HepG2 (cell line): Measurements from ENCODE around the gene NES. TPM values are rescaled to one million over a fixed set of nuclear protein-coding genes. Genes with fewer than 3 reads are reported as not detected.

Experiments used
- ATAC-seq: fragments of 200-7000 bp; cut with Tn5 transposase; 3 replicates; pipeline ENCODE4 v1.9.1; 2020; ENCODE audit warnings: mild to moderate bottlenecking, moderate library complexity
- BruUV-seq: library from RNA; stranded (reverse); fragments of 400-500 nt; replicated peaks from 2 replicates; lab custom pipeline; 2021; lab: Mats Ljungman, UMichigan
- CTCF ChIA-PET: fragments of 300-600 bp; formaldehyde crosslinking; extraction: SDS; loops from one replicate; lab custom pipeline; 2021; ENCODE audit warnings: low total read pairs, inconsistent platforms, low intra/inter-chr PET ratio; lab: Yijun Ruan, JAX
- POLR2A ChIA-PET: fragments of 350-600 bp; sonication (Branson Sonifier 250); formaldehyde crosslinking; loops from one replicate; lab custom pipeline; 2020; ENCODE audit warnings: antibody characterized with exemption, inconsistent platforms; lab: Yijun Ruan, JAX
- DNase-seq: peaks from one replicate; pipeline ENCODE4 v3.0.0-alpha.2; 2015; ENCODE audit warnings: low spot score
- FAIRE-seq: peaks from 3 replicates; lab custom pipeline; 2011; peaks lifted over from hg19 to GRCh38; lab: Jason Lieb, UNC
- H2AFZ ChIP-seq: one replicate; pipeline ENCODE4 v1.6.1; 2011; ENCODE audit warnings: low read length, inconsistent platforms
- H3K27ac ChIP-seq: fragments of 300-600 bp; 3 replicates; pipeline ENCODE4 v1.8.0; 2011; ENCODE audit warnings: mixed run types, mild to moderate bottlenecking, mixed read lengths, low read length, inconsistent platforms; ENCODE audit not compliant: insufficient read depth; ENCODE audit errors: extremely low read length
- H3K27me3 ChIP-seq, 2 experiments: fragments of 200-600 bp in 1 of 2; 2 replicates in 1 of 2; 3 replicates in 1 of 2; pipeline versions ENCODE4 v1.6.0 to v1.8.0; 2011; ENCODE audit warnings: low read length in 2 of 2, mild to moderate bottlenecking in 2 of 2, moderate library complexity in 2 of 2, inconsistent platforms in 1 of 2; ENCODE audit not compliant: insufficient read depth in 2 of 2, control insufficient read depth in 1 of 2
- H3K36me3 ChIP-seq, 2 experiments: fragments of 200-600 bp in 1 of 2; replicated peaks in 1 of 2; 2 replicates in 1 of 2; 3 replicates in 1 of 2; pipeline versions ENCODE4 v1.5.1 to v1.8.0; 2011; ENCODE audit warnings: low read length in 2 of 2, inconsistent platforms in 1 of 2; ENCODE audit not compliant: insufficient read depth in 2 of 2, control insufficient read depth in 1 of 2
- H3K4me1 ChIP-seq: 2 replicates; pipeline ENCODE4 v1.5.1; 2012; ENCODE audit warnings: low read length, inconsistent platforms; ENCODE audit not compliant: insufficient read depth
- H3K4me2 ChIP-seq: 2 replicates; pipeline ENCODE4 v1.6.0; 2011; ENCODE audit warnings: low read depth, low read length, inconsistent platforms
- H3K4me3 ChIP-seq, 3 experiments: fragments of 200-600 bp in 1 of 3; sonication (generic), shearing (Covaris generic) in 1 of 3; replicated peaks in 1 of 3; 2 replicates each; pipeline ENCODE4 v1.5.1; 2011 to 2016; ENCODE audit warnings: low read length in 3 of 3, inconsistent platforms in 2 of 3, low read depth in 2 of 3, mild to moderate bottlenecking in 2 of 3, control low read depth in 1 of 3, mixed read lengths in 1 of 3; ENCODE audit not compliant: insufficient read depth in 1 of 3
- H3K79me2 ChIP-seq: one replicate; pipeline ENCODE4 v1.6.1; 2011; ENCODE audit warnings: low read length, inconsistent platforms; ENCODE audit not compliant: insufficient read depth
- H3K9ac ChIP-seq: 2 replicates; pipeline ENCODE4 v1.6.0; 2011; ENCODE audit warnings: mild to moderate bottlenecking, low read depth, low read length, inconsistent platforms; ENCODE audit not compliant: insufficient read depth
- H3K9me3 ChIP-seq: 2 replicates; pipeline ENCODE4 v1.5.1; 2012; ENCODE audit warnings: mild to moderate bottlenecking, low read length
- H4K20me1 ChIP-seq: 2 replicates; pipeline ENCODE4 v1.6.0; 2011; ENCODE audit warnings: inconsistent platforms, mild to moderate bottlenecking, low read length, moderate library complexity; ENCODE audit not compliant: insufficient read depth
- CBX1 ChIP-seq: IDR thresholded peaks from one replicate; pipeline ENCODE4 v1.6.1; 2016; ENCODE audit warnings: antibody characterized with exemption, low read depth
- GABPB1 ChIP-seq: IDR thresholded peaks from 2 replicates; pipeline ENCODE4 v1.6.1; 2016; ENCODE audit warnings: mild to moderate bottlenecking, missing genetic modification reagents, moderate library complexity, missing compliant biosample characterization
- NFRKB ChIP-seq: fragments of 450-650 bp; IDR thresholded peaks from 2 replicates; pipeline ENCODE4 v1.6.1; 2017
- PATZ1 ChIP-seq: sonication (generic); formaldehyde crosslinking; IDR thresholded peaks from 2 replicates; pipeline ENCODE4 v1.4.0; 2020; ENCODE audit warnings: missing genetic modification reagents
- ZNF530 ChIP-seq: sonication (generic); formaldehyde crosslinking; IDR thresholded peaks from 2 replicates; pipeline ENCODE4 v1.5.0; 2020; ENCODE audit warnings: low read depth, mild to moderate bottlenecking, missing genetic modification reagents
- WGBS: methylation state at CpG from one replicate; pipeline ENCODE4 v1.1.6; 2017; ENCODE audit warnings: low lambda C conversion rate; 5-methylcytosine and 5-hydroxymethylcytosine counted together
- in situ Hi-C: cut with HindIII; loops from 2 replicates; pipeline ENCODE4 v1.10.0; 2017; ENCODE audit warnings: low pct_unique_long_range_greater_than_20kb; ENCODE audit not compliant: extremely low pct_ligation_motif_present
- intact Hi-C: fragments of 100-400 bp; cut with micrococcal nuclease; formaldehyde crosslinking; loops from one replicate; pipeline ENCODE4 v1.10.0; 2022; ENCODE audit not compliant: unreplicated experiment
- polyA plus RNA-seq, 8 experiments: library from polyadenylated mRNA; depleted of rRNA in 3 of 8; stranded (reverse) in 7 of 8; unstranded in 1 of 8; fragments of >200 nt; fragmentation: Illumina TruSeq in 4 of 8; extraction: Trizol in 4 of 8; gene quantifications; 2 replicates each; pipeline versions ENCODE4 v1.2.1 to v1.2.3, GENCODE V29; 2011 to 2016; ENCODE audit warnings: low read depth in 4 of 8, missing spikeins in 1 of 8, mixed read lengths in 1 of 8; ENCODE audit not compliant: insufficient read depth in 1 of 8
- total RNA-seq, 5 experiments: library from RNA; depleted of rRNA; stranded (reverse); fragments of >200 nt; fragmentation: Illumina TruSeq; extraction: Trizol; gene quantifications; 2 replicates each; pipeline ENCODE4 v1.2.3, GENCODE V29; 2016; ENCODE audit warnings: low read depth in 1 of 5

The NES gene
- total and polyA plus RNA-seq, 2 of the 13 experiments (the other 11 are each of a cell fraction or from before 2014, with no cell fraction given) = 1.7 to 16.6 TPM

GRCh38 chr1:156707417-156708217 is 30.4 kb upstream of the NES start (continued):
- TF ChIP-seq ZNF530 (CRISPR knock-in tag) (no peak), NFRKB (no peak)

- TF ChIP-seq GABPB1 (CRISPR knock-in tag) (peak; percentile 28; the same call in 1 of the 2 replicates), CBX1 (no peak), PATZ1 (CRISPR knock-in tag) (peak; percentile 35; the same call in 1 of the 2 replicates)
- TF ChIP-seq, all 625 proteins: peak for 2
- Histone ChIP-seq H3K27ac (no peak overlapping the region), H3K4me3 (peak overlapping the region; percentile 41 to 66 (median 52); a peak in 5 of 6 replicates), H3K9me3 (no peaks in the 10 kb centered on the region), H3K4me2 (peak overlapping the region; percentile 91), H3K79me2 (no peaks in the 10 kb centered on the region), H3K4me1 (peaks cover 25% of the 10 kb centered on the region), H3K27me3 (peaks cover 11 to 71% of the 10 kb centered on the region in 2 experiments), H3K9ac (no peak overlapping the region; the same call in 1 of the 2 replicates), H2AFZ (no peak overlapping the region), H3K36me3 (no peaks in the 10 kb centered on the region), H4K20me1 (no peaks in the 10 kb centered on the region)
- in situ Hi-C loops = no loop called here
- FAIRE-seq (no peak), DNase-seq (no peak), ATAC-seq (peak; percentile 19)
- POLR2A ChIA-PET = interaction anchor here (1.1 to 3.2 kb wide), 5 partner anchors 15 to 46 kb away, joined by 3 to 20 read pairs (median 3); partner anchors contain the start of genes ISG20L2 and METTL25B
- BruUV-seq = no TSS peak
- intact Hi-C loops = loop anchor here (1.0 kb wide), 1 partner anchor 18 kb away; no protein-coding TSS in a partner anchor
- WGBS = 6% methylated on average over 14 of the region's 29 CpGs
- CTCF ChIA-PET = interaction anchor here (0.7 to 3.0 kb wide), 3 partner anchors 14 to 19 kb away, joined by 3 to 30 read pairs (median 6); no protein-coding TSS in a partner anchor
Measured at GRCh38 chr1:156706657-156707416, 29.6 kb upstream of the NES start.
